HG03108 (cell line): ENCODE results near the gene RB1.

ENCODE experiments used
- ATAC-seq: cut with Tn5 transposase; IDR thresholded peaks from one replicate; pipeline ENCODE4 v1.9.1; 2021; ENCODE audit warnings: moderate library complexity; ENCODE audit not compliant: unreplicated experiment

Gene RB1

DNA sequence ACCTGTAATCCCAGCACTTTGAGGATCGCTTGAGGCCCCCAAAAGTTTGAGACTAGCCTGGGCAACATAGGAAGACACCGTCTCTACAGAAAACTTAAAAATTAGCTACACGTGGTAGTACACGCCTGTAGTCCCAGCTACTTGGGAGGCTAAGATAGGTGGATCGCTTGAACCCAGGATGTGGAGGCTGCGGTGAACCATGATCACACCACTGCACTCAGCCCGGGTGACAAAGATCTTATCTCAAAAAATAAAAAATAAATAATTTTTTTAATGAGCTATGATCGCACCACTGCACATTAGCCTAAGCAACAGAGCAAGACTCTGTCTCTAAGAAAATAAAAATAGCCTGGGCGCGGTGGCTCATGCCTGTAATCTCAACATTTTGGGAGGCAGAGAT lies 222.7 kb downstream of the RB1 start:
- ATAC-seq: no peak

DNA sequence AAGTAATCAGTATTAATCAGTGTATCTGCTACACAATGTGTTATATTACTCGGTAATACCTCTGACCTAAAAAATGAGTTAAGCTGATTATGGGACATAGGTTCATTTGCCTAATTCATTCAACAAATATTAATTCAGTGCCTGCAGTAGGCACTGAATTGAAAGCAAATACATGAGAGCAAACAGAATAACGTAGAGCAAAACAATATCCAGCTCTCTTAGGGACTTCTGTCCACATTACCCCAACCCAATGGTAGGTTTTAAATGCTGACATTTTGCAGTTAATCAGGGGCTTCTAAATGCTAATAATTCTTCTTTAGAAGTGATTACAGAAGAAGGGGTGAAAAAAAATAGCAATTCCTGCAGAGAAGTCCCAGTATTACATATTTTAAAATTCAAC lies 224.4 kb downstream of the RB1 start:
- no peak for ATAC-seq

DNA sequence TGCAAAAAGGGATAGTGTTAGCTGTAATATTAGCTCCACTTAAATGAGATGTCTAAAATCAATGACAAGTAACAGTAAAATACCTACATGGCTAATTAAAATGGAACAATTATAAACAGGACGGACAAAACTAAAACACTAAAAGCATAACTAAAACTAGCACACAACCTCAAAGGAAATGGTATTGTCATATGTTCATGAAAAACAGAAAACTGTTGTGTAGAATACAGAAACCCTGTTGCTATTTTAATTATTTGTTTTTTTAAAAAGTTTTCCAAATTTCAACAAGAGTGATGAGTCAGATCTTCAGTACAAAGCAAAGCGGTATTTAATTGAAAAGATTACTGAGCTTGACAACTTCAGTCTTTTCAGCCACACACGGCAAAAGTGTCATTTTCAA lies 225.2 kb downstream of the RB1 start:
- ATAC-seq: no peak

DNA sequence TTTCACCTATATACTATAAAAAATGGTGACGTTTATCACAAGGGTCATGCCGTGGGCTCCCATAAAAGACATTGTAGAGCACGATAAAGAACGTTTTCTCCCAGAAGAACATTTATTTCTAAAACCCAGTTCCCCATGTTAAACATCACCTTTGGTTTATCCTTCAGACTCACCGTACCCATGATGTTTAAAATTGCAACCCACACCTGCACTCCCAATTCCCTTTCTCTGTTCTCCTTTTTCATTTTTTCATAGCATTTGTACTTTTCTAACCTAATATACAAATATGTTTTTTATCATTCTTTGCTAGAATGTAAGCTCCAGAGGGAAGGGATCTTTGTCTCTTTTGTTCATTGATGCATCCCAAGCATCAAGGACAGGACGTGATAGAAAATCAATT lies 227.3 kb downstream of the RB1 start:
- no peak for ATAC-seq
